ENCODE measurements around the gene MAST3. TPM values are rescaled to one million over a fixed set of nuclear protein-coding genes. Genes with fewer than 3 reads are reported as not detected.

Gene MAST3
- polyA plus RNA-seq, 1 donor from 2014 or later = 2.3 TPM

DNA sequence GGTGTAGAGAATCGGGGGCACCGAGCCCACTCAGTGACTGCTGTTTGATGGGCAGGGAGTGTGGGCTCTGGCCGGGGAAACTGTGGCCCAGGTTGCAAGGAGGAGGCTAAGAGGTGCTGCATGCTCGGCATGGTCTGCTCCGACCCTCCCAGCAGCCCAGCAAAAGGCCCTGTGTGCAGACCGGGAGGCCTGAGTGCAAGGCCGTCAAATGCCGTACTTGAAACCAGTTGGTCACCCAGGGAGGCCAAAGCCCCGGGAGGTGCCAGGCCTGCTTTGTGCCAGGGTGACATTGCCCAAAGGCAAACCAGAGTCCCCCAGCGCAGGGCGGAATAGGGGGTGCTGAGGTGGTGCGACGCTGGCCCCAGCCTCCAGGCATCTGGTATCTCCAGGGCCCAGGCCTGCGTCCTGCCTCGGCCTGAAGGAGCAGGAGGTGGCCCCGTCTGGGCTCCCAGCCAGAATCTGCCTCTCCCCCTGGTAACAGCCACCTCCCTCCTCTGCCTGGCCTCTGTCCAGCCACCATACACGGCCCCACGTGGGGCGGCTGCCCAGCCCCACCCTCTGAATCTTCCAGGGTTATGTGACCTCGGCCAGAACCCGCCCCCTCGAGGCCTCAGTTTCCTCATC, 59.4 kb downstream of the MAST3 start:
- Histone ChIP-seq H4K20me1 (ENCODE audit: insufficient read depth) (no peaks in the 10 kb centered on the region), H3K36me3 (ENCODE audit: insufficient read depth, low read length) (no peaks in the 10 kb centered on the region), H3K4me2 (ENCODE audit: low read length) (no peak overlapping the region), H3F3A (ENCODE audit: insufficient read depth, low read length, poor library complexity, severe bottlenecking) (no peaks in the 10 kb centered on the region), H3K9me2 (ENCODE audit: insufficient read depth, low read length) (no peaks in the 10 kb centered on the region), H3K9me3 (ENCODE audit: low read length) (no peaks in the 10 kb centered on the region), H2AFZ (ENCODE audit: low read depth, low read length) (no peak overlapping the region), H3K79me2 (replicated peaks; ENCODE audit: insufficient read depth, low read length) (peaks cover 5% of the 10 kb centered on the region), H3K27ac (ENCODE audit: low read length) (no peak overlapping the region), H3K4me3 (ENCODE audit: low read length) (peak overlapping the region; percentile 47), H3K9ac (ENCODE audit: low read length) (peak overlapping the region; percentile 55), H3K27me3 (ENCODE audit: insufficient read depth, low read depth, low read length) (no peaks in the 10 kb centered on the region)
- no peak for TF ChIP-seq TAF1 (IDR thresholded peaks at IDR 0.05; ENCODE audit: low read depth)
- no peak for TF ChIP-seq POLR2AphosphoS5 (IDR thresholded peaks at IDR 0.05)
- no peak for TF ChIP-seq MXI1 (conservative IDR thresholded peaks at IDR 0.05; ENCODE audit: poor library complexity, severe bottlenecking)
- TF ChIP-seq, protein P1, sequence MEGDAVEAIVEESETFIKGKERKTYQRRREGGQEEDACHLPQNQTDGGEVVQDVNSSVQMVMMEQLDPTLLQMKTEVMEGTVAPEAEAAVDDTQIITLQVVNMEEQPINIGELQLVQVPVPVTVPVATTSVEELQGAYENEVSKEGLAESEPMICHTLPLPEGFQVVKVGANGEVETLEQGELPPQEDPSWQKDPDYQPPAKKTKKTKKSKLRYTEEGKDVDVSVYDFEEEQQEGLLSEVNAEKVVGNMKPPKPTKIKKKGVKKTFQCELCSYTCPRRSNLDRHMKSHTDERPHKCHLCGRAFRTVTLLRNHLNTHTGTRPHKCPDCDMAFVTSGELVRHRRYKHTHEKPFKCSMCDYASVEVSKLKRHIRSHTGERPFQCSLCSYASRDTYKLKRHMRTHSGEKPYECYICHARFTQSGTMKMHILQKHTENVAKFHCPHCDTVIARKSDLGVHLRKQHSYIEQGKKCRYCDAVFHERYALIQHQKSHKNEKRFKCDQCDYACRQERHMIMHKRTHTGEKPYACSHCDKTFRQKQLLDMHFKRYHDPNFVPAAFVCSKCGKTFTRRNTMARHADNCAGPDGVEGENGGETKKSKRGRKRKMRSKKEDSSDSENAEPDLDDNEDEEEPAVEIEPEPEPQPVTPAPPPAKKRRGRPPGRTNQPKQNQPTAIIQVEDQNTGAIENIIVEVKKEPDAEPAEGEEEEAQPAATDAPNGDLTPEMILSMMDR (IDR thresholded peaks at IDR 0.05; ENCODE audit: poor library complexity, severe bottlenecking) = no peak
- TF ChIP-seq RAD21 (conservative IDR thresholded peaks at IDR 0.05) = no peak
- no peak for TF ChIP-seq EP300 (conservative IDR thresholded peaks at IDR 0.05; ENCODE audit: poor library complexity, severe bottlenecking)
- TF ChIP-seq SMC3 (conservative IDR thresholded peaks at IDR 0.05; ENCODE audit: poor library complexity) = no peak
- TF ChIP-seq EZH2 (IDR thresholded peaks at IDR 0.05; ENCODE audit: borderline replicate concordance, insufficient read depth, low read length, poor library complexity, severe bottlenecking) = no peak
- TF ChIP-seq, protein P2, sequence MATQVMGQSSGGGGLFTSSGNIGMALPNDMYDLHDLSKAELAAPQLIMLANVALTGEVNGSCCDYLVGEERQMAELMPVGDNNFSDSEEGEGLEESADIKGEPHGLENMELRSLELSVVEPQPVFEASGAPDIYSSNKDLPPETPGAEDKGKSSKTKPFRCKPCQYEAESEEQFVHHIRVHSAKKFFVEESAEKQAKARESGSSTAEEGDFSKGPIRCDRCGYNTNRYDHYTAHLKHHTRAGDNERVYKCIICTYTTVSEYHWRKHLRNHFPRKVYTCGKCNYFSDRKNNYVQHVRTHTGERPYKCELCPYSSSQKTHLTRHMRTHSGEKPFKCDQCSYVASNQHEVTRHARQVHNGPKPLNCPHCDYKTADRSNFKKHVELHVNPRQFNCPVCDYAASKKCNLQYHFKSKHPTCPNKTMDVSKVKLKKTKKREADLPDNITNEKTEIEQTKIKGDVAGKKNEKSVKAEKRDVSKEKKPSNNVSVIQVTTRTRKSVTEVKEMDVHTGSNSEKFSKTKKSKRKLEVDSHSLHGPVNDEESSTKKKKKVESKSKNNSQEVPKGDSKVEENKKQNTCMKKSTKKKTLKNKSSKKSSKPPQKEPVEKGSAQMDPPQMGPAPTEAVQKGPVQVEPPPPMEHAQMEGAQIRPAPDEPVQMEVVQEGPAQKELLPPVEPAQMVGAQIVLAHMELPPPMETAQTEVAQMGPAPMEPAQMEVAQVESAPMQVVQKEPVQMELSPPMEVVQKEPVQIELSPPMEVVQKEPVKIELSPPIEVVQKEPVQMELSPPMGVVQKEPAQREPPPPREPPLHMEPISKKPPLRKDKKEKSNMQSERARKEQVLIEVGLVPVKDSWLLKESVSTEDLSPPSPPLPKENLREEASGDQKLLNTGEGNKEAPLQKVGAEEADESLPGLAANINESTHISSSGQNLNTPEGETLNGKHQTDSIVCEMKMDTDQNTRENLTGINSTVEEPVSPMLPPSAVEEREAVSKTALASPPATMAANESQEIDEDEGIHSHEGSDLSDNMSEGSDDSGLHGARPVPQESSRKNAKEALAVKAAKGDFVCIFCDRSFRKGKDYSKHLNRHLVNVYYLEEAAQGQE (IDR thresholded peaks at IDR 0.05; ENCODE audit: borderline replicate concordance) = no peak

DNA sequence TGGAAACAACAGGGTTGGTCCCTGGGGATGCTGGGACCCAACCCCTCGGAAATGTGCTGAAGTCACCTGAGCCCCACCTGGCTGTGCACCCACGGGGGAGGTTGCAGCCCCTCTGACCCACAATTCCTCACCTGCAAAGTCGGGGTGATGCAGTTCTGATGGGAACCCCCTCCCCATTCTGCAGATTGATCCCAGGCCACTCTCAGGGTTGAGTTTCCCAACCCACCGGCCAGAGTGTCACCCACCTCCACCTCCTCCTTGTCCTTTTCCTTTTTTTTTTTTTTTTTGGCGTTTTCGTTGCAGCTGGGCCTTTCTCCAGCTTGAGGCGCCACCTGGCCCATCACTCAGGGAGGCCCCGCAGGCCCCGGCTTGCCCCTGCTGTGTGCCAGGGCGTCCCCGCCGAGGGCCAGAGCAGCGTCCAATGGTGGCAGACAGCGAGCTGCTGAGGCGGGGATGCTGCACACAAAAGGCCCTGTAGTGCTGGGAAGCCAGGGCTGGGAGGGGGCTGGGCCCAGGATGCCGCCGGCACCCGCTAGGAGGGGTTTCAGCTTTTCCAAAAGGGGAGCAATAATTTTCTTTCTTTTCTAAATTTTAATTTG, 60.0 kb downstream of the MAST3 start:
- peak overlapping the region; percentile 31 for H3K27ac ChIP-seq (ENCODE audit: low read length)
- H3K79me2 ChIP-seq (replicated peaks; ENCODE audit: insufficient read depth, low read length) = peaks cover 5% of the 10 kb centered on the region
- H3K4me3 ChIP-seq (ENCODE audit: low read length) = peak overlapping the region; percentile 47
- H3K9ac ChIP-seq (ENCODE audit: low read length) = peak overlapping the region; percentile 55
- no peak overlapping the region for H3K4me2 ChIP-seq (ENCODE audit: low read length)
- H4K20me1 ChIP-seq (ENCODE audit: insufficient read depth) = no peaks in the 10 kb centered on the region
- H3K27me3 ChIP-seq (ENCODE audit: insufficient read depth, low read depth, low read length) = no peaks in the 10 kb centered on the region
- H2AFZ ChIP-seq (ENCODE audit: low read depth, low read length) = no peak overlapping the region
- no peaks in the 10 kb centered on the region for H3K36me3 ChIP-seq (ENCODE audit: insufficient read depth, low read length)
- TF ChIP-seq, protein P2 (IDR thresholded peaks at IDR 0.05; ENCODE audit: borderline replicate concordance) = no peak
- TF ChIP-seq RAD21 (conservative IDR thresholded peaks at IDR 0.05) (no peak), POLR2AphosphoS5 (IDR thresholded peaks at IDR 0.05) (no peak), SMC3 (conservative IDR thresholded peaks at IDR 0.05; ENCODE audit: poor library complexity) (no peak), MXI1 (conservative IDR thresholded peaks at IDR 0.05; ENCODE audit: poor library complexity, severe bottlenecking) (no peak), EZH2 (IDR thresholded peaks at IDR 0.05; ENCODE audit: borderline replicate concordance, insufficient read depth, low read length, poor library complexity, severe bottlenecking) (no peak), TAF1 (IDR thresholded peaks at IDR 0.05; ENCODE audit: low read depth) (no peak), EP300 (conservative IDR thresholded peaks at IDR 0.05; ENCODE audit: poor library complexity, severe bottlenecking) (no peak)
- TF ChIP-seq, protein P1 (IDR thresholded peaks at IDR 0.05; ENCODE audit: poor library complexity, severe bottlenecking) = no peak
- no peaks in the 10 kb centered on the region for H3K9me3 ChIP-seq (ENCODE audit: low read length)
- no peaks in the 10 kb centered on the region for H3K9me2 ChIP-seq (ENCODE audit: insufficient read depth, low read length)
- H3F3A ChIP-seq (ENCODE audit: insufficient read depth, low read length, poor library complexity, severe bottlenecking) = no peaks in the 10 kb centered on the region
